NB4 (cell line): ENCODE data around the gene VAT1L.

ENCODE experiments used
- TF ChIP-seq, protein P1 (sequence below): IDR thresholded peaks from one replicate; pipeline ENCODE4 v1.5.1; 2012; ENCODE audit warnings: low read depth, low read length
- TF ChIP-seq, protein P2 (sequence below): IDR thresholded peaks from 2 replicates; pipeline ENCODE4 v1.6.1; 2011; ENCODE audit warnings: low read depth, low read length

DNA sequence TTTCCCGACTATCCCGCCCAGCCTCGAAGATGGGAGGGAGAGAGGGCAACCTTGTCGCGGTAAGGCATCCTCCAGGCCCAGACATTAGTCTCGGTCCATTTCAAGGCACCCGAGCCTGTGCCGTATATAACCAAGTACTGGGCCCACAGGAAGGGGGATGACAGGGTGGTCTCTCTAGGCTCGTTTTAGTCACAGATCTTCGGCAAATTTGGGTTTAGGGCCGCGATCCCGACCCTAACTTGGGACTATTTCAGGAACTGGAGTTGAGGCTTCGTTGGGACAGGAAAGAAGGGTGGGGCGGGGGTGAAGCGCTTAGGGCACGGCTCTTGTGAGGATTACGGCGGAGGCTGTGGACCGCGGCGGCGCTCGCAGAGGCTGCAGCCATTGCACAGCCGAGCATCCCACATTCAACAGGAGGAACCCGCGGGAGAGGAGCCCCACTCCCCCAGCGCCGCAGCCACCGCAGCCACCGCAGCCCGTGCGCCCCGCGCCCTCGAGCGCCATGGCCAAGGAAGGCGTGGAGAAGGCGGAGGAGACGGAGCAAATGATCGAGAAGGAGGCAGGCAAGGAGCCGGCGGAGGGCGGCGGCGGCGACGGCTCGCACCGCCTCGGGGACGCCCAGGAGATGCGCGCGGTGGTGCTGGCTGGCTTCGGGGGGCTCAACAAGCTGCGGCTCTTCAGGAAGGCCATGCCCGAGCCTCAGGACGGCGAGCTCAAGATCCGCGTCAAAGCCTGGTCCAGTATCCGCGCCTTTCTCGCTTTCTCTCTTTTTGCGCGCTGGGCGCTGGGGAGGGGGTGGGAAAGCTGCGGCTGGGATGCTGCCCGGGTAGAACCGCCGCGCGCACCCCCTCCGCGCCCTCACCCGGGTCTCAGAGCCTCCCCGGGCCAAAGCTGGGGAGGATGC lies at the start of gene VAT1L:
- TF ChIP-seq, protein P1, sequence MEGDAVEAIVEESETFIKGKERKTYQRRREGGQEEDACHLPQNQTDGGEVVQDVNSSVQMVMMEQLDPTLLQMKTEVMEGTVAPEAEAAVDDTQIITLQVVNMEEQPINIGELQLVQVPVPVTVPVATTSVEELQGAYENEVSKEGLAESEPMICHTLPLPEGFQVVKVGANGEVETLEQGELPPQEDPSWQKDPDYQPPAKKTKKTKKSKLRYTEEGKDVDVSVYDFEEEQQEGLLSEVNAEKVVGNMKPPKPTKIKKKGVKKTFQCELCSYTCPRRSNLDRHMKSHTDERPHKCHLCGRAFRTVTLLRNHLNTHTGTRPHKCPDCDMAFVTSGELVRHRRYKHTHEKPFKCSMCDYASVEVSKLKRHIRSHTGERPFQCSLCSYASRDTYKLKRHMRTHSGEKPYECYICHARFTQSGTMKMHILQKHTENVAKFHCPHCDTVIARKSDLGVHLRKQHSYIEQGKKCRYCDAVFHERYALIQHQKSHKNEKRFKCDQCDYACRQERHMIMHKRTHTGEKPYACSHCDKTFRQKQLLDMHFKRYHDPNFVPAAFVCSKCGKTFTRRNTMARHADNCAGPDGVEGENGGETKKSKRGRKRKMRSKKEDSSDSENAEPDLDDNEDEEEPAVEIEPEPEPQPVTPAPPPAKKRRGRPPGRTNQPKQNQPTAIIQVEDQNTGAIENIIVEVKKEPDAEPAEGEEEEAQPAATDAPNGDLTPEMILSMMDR: no peak
- TF ChIP-seq, protein P2, sequence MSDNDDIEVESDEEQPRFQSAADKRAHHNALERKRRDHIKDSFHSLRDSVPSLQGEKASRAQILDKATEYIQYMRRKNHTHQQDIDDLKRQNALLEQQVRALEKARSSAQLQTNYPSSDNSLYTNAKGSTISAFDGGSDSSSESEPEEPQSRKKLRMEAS: no peak
